Breast epithelium (tissue), 4 donors: ENCODE measurements around the gene ZNF862. TPM values are rescaled to one million over a fixed set of nuclear protein-coding genes. Genes with fewer than 3 reads are reported as not detected.

Source experiments
- DNase-seq, 2 donors: peaks; one replicate each; pipeline ENCODE4 v3.0.0-alpha.2; 2019; ENCODE audit warnings: low spot score in 2 of 2
- H3K27ac ChIP-seq, 2 donors: fragments of 200-600 bp; sonication (generic) in 1 of 2; one replicate each; pipeline ENCODE4 v1.5.1; 2016 to 2019; ENCODE audit warnings: mild to moderate bottlenecking in 1 of 2
- H3K27me3 ChIP-seq, 2 donors: fragments of 200-600 bp; sonication (generic) in 1 of 2; one replicate each; pipeline versions ENCODE4 v1.5.1 to v1.6.0; 2017 to 2019; ENCODE audit warnings: control low read depth in 1 of 2, mild to moderate bottlenecking in 1 of 2
- H3K36me3 ChIP-seq: fragments of 200-600 bp; one replicate; pipeline ENCODE4 v1.5.1; 2019
- H3K4me1 ChIP-seq, 2 donors: fragments of 200-600 bp; sonication (generic); one replicate each; pipeline ENCODE4 v1.5.1; 2016 to 2019; ENCODE audit warnings: control low read depth in 1 of 2
- H3K4me3 ChIP-seq, 3 donors: fragments of 200-600 bp; sonication (generic); 1 replicate in 2 of 3; 2 replicates in 1 of 3; pipeline ENCODE4 v1.5.1; 2016 to 2019; ENCODE audit warnings: mild to moderate bottlenecking in 3 of 3, moderate library complexity in 2 of 3
- H3K9me3 ChIP-seq, 2 donors: fragments of 200-600 bp; sonication (generic) in 1 of 2; one replicate each; pipeline ENCODE4 v1.5.1; 2016 to 2019; ENCODE audit warnings: control low read depth in 1 of 2
- CTCF ChIP-seq, 3 donors: fragments of 450-650 bp; IDR thresholded peaks; one replicate each; pipeline ENCODE4 v1.5.1; 2016 to 2017; ENCODE audit warnings: antibody characterized with exemption in 3 of 3, mild to moderate bottlenecking in 3 of 3, moderate library complexity in 3 of 3
- POLR2A ChIP-seq: fragments of 450-650 bp; IDR thresholded peaks from one replicate; pipeline ENCODE4 v1.6.1; 2016; ENCODE audit warnings: antibody characterized with exemption, mild to moderate bottlenecking, moderate library complexity
- POLR2AphosphoS5 ChIP-seq, 3 donors: sonication (generic); formaldehyde crosslinking; IDR thresholded peaks; one replicate each; pipeline ENCODE4 v1.6.1; 2017; ENCODE audit warnings: antibody characterized with exemption in 3 of 3
- intact Hi-C: fragments of 100-400 bp; cut with DNase I; formaldehyde crosslinking; loops from one replicate; pipeline ENCODE4 v1.15.1; 2023; ENCODE audit warnings: low total_unique reads
- total RNA-seq, 3 donors: library from RNA; depleted of rRNA; stranded (reverse); fragments of >200 nt; gene quantifications; one replicate each; pipeline ENCODE4 v1.1.0, GENCODE V29; 2016

Gene ZNF862
- total RNA-seq, 3 donors from 2014 or later: 21.4 to 27.8 (median 27.2) TPM

- no peaks in the 10 kb centered on the region for H3K9me3 ChIP-seq
- no peaks in the 10 kb centered on the region for H3K27me3 ChIP-seq
- H3K4me1 ChIP-seq: no peaks in the 10 kb centered on the region
- DNase-seq: no peak
- TF ChIP-seq POLR2A: no peak
- no peak for TF ChIP-seq CTCF (IDR thresholded peaks at IDR 0.05)
- no peak for TF ChIP-seq POLR2AphosphoS5 (IDR thresholded peaks at IDR 0.05)
- intact Hi-C loops: no loop called here
- H3K27ac ChIP-seq: no peak overlapping the region
- H3K4me3 ChIP-seq: no peak overlapping the region
- no peaks in the 10 kb centered on the region for H3K36me3 ChIP-seq
Measured at GRCh38 chr7:149808311-149808710, 29.9 kb upstream of the ZNF862 start.

GRCh38 chr7:149809215-149809614 is 29.0 kb upstream of the ZNF862 start:
- intact Hi-C loops: no loop called here
- no peak for TF ChIP-seq POLR2A

GRCh38 chr7:149811221-149811620 is 27.0 kb upstream of the ZNF862 start:
- no peak overlapping the region for H3K4me3 ChIP-seq
- TF ChIP-seq CTCF (IDR thresholded peaks at IDR 0.05) (no peak), POLR2AphosphoS5 (IDR thresholded peaks at IDR 0.05) (no peak), POLR2A (no peak)
- intact Hi-C loops: no loop called here
- H3K27me3 ChIP-seq: no peaks in the 10 kb centered on the region
- no peak overlapping the region for H3K27ac ChIP-seq
- no peaks in the 10 kb centered on the region for H3K9me3 ChIP-seq
- no peaks in the 10 kb centered on the region for H3K4me1 ChIP-seq
- no peak for DNase-seq
- H3K36me3 ChIP-seq: no peaks in the 10 kb centered on the region

More at GRCh38 chr7:149809215-149809614, 29.0 kb upstream of the ZNF862 start:
- H3K9me3 ChIP-seq: no peaks in the 10 kb centered on the region
- H3K36me3 ChIP-seq: no peaks in the 10 kb centered on the region
- no peak overlapping the region for H3K4me3 ChIP-seq
- no peaks in the 10 kb centered on the region for H3K27me3 ChIP-seq
- H3K4me1 ChIP-seq: no peaks in the 10 kb centered on the region
- no peak overlapping the region for H3K27ac ChIP-seq
- DNase-seq: no peak

- Histone ChIP-seq H3K4me1 (no peaks in the 10 kb centered on the region), H3K9me3 (no peaks in the 10 kb centered on the region), H3K4me3 (no peak overlapping the region), H3K27ac (no peak overlapping the region), H3K36me3 (no peaks in the 10 kb centered on the region), H3K27me3 (no peaks in the 10 kb centered on the region)
- no peak for DNase-seq
- no peak for TF ChIP-seq POLR2A
- no peak for TF ChIP-seq CTCF (IDR thresholded peaks at IDR 0.05)
- no peak for TF ChIP-seq POLR2AphosphoS5 (IDR thresholded peaks at IDR 0.05)
- intact Hi-C loops: no loop called here
Measured at GRCh38 chr7:149811831-149812490, 26.2 kb upstream of the ZNF862 start.

- H3K4me1 ChIP-seq: no peaks in the 10 kb centered on the region
- TF ChIP-seq POLR2AphosphoS5 (IDR thresholded peaks at IDR 0.05) (no peak), POLR2A (no peak), CTCF (IDR thresholded peaks at IDR 0.05) (no peak)
- no peak for DNase-seq
- H3K9me3 ChIP-seq: no peaks in the 10 kb centered on the region
- H3K27me3 ChIP-seq: no peaks in the 10 kb centered on the region
- H3K4me3 ChIP-seq: no peak overlapping the region
- no peak overlapping the region for H3K27ac ChIP-seq
- intact Hi-C loops: no loop called here
- H3K36me3 ChIP-seq: no peaks in the 10 kb centered on the region
Measured at GRCh38 chr7:149813254-149814035, 24.7 kb upstream of the ZNF862 start.
